ENCODE measurements around the gene ENPP5. TPM values are rescaled to one million over a fixed set of nuclear protein-coding genes. Genes with fewer than 3 reads are reported as not detected.

The ENPP5 gene
- total and polyA plus RNA-seq, 2 of the 4 experiments (the other 2 are of a cell fraction) = under 0.01 TPM; not detected in 1

DNA sequence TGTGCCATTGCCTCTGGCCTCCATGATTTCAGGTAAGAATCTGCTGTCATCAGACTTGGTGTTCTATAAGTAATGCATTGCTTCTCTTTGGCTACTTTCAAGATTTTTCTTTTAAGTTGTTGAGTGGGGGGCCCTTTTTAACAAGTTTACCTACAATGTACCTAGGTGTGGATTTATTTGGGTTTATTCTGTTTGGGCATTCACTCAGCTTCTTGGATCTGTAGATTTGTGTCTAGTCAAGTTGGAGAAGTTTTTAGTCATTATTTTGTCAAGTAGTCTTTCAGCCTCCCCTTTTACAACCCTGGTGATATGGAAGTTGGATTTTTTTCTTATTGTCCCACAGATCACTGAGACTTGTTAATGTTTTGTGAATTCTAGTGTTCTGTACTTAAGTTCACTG is 14.1 kb downstream of the ENPP5 start:
- no peak overlapping the region for H2AK5ac ChIP-seq (ENCODE audit: low read depth, low read length)
- no peaks in the 10 kb centered on the region for H3K27me3 ChIP-seq (ENCODE audit: control insufficient read depth, insufficient read depth, low read length)
- H3K4me2 ChIP-seq (ENCODE audit: low read depth, low read length) = no peak overlapping the region
- no peak overlapping the region for H4K5ac ChIP-seq (ENCODE audit: low read depth, low read length)
- no peak overlapping the region for H4K8ac ChIP-seq (ENCODE audit: low read depth in 2 of 2, low read length in 2 of 2)
- no peak overlapping the region for H3K4ac ChIP-seq (ENCODE audit: low read depth, low read length)
- H3K23ac ChIP-seq (ENCODE audit: low read depth, low read length) = no peak overlapping the region
- no peak for TF ChIP-seq RAD21 (IDR thresholded peaks at IDR 0.05; ENCODE audit: low read length)
- no peak for TF ChIP-seq MXI1 (IDR thresholded peaks at IDR 0.05; ENCODE audit: borderline replicate concordance, low read depth, low read length)
- TF ChIP-seq MAFK (IDR thresholded peaks at IDR 0.05; ENCODE audit: low read depth, low read length) = no peak
- TF ChIP-seq MAZ (IDR thresholded peaks at IDR 0.05; ENCODE audit: borderline replicate concordance, low read depth, low read length) = no peak
- TF ChIP-seq FOS (IDR thresholded peaks at IDR 0.05; ENCODE audit: low read depth, low read length) = no peak
- TF ChIP-seq, protein P1, sequence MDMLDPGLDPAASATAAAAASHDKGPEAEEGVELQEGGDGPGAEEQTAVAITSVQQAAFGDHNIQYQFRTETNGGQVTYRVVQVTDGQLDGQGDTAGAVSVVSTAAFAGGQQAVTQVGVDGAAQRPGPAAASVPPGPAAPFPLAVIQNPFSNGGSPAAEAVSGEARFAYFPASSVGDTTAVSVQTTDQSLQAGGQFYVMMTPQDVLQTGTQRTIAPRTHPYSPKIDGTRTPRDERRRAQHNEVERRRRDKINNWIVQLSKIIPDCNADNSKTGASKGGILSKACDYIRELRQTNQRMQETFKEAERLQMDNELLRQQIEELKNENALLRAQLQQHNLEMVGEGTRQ (IDR thresholded peaks at IDR 0.05; ENCODE audit: low read depth, low read length) = no peak
- TF ChIP-seq, protein P2, sequence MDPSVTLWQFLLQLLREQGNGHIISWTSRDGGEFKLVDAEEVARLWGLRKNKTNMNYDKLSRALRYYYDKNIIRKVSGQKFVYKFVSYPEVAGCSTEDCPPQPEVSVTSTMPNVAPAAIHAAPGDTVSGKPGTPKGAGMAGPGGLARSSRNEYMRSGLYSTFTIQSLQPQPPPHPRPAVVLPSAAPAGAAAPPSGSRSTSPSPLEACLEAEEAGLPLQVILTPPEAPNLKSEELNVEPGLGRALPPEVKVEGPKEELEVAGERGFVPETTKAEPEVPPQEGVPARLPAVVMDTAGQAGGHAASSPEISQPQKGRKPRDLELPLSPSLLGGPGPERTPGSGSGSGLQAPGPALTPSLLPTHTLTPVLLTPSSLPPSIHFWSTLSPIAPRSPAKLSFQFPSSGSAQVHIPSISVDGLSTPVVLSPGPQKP (IDR thresholded peaks at IDR 0.05; ENCODE audit: borderline replicate concordance, low read depth, low read length) = no peak
- TF ChIP-seq RCOR1 (IDR thresholded peaks at IDR 0.05; ENCODE audit: insufficient replicate concordance, low read length) = no peak
- no peak for TF ChIP-seq CEBPB (IDR thresholded peaks at IDR 0.05; ENCODE audit: low read depth, low read length)
- TF ChIP-seq RFX5 (IDR thresholded peaks at IDR 0.05; ENCODE audit: low read depth, low read length) = no peak
- TF ChIP-seq BHLHE40 (IDR thresholded peaks at IDR 0.05; ENCODE audit: low read depth, low read length) = no peak
- no peak for TF ChIP-seq NFE2L2 (IDR thresholded peaks at IDR 0.05; ENCODE audit: low read depth, low read length)
- H4K20me1 ChIP-seq (ENCODE audit: insufficient read depth, low read length) = no peaks in the 10 kb centered on the region
- POLR2A ChIA-PET (ENCODE audit: unreplicated experiment) = no interaction called here
- H3K27ac ChIP-seq (ENCODE audit: insufficient read depth, low read length) = no peak overlapping the region
- no peak overlapping the region for H3K18ac ChIP-seq (ENCODE audit: low read depth, low read length)
- no peak overlapping the region for H3K4me3 ChIP-seq (ENCODE audit: insufficient read depth, low read depth, low read length)
- no peak overlapping the region for H4K91ac ChIP-seq (ENCODE audit: insufficient read depth, low read depth, low read length)
- no peak overlapping the region for H2BK120ac ChIP-seq (ENCODE audit: low read depth, low read length)
- H2AK9ac ChIP-seq (replicated peaks; ENCODE audit: low read depth, low read length, poor library complexity) = no peak overlapping the region
- no peak overlapping the region for H3K56ac ChIP-seq (ENCODE audit: extremely low read depth, insufficient read depth, low read length)
- intact Hi-C loops (cut with micrococcal nuclease) (no loop called here), dilution Hi-C loops (cut with HindIII; ENCODE audit: low sequenced_read_pairs, unreplicated experiment) (no loop called here), in situ Hi-C loops (cut with MboI; ENCODE audit: low sequenced_read_pairs) (no loop called here)
- no peaks in the 10 kb centered on the region for H3K4me1 ChIP-seq (ENCODE audit: control insufficient read depth, insufficient read depth, low read length)
- H3K79me1 ChIP-seq (ENCODE audit: low read depth in 1 of 2, low read length in 2 of 2) = no peaks in the 10 kb centered on the region
- no TSS peak for BruUV-seq (replicated peaks)
- DNase-seq = no peak
- H3K9me1 ChIP-seq (ENCODE audit: insufficient read depth, low read length) = no peaks in the 10 kb centered on the region
- H3K36me3 ChIP-seq (ENCODE audit: control insufficient read depth, insufficient read depth, low read length) = no peaks in the 10 kb centered on the region
- ATAC-seq (ENCODE audit: low read depth) = no peak
- no peaks in the 10 kb centered on the region for H3K9me3 ChIP-seq (ENCODE audit: control insufficient read depth, insufficient read depth, low read length)
- H2BK15ac ChIP-seq (ENCODE audit: low read depth, low read length) = no peak overlapping the region
- H2BK5ac ChIP-seq (ENCODE audit: low read depth, low read length, poor library complexity, severe bottlenecking) = no peak overlapping the region
- H2AFZ ChIP-seq (replicated peaks; ENCODE audit: low read length, poor library complexity) = no peak overlapping the region
- CTCF ChIA-PET = no interaction called here
- no peak overlapping the region for H3K9ac ChIP-seq (ENCODE audit: low read depth, low read length)
- no peak overlapping the region for H3K14ac ChIP-seq (replicated peaks; ENCODE audit: low read depth, low read length)
- no peak overlapping the region for H2BK20ac ChIP-seq (ENCODE audit: low read depth, low read length)
